Subcutaneous abdominal adipose tissue (tissue), 5 donors: ENCODE data around the gene CDH16.
"Not testable (repeated sequence)": the region's sequence is repeated elsewhere in the genome, so short reads cannot be mapped to it uniquely, and the experiment has no call there.

Source experiments
- H3K27ac ChIP-seq: one replicate; pipeline ENCODE4 v1.7.0; 2013; ENCODE audit warnings: low read depth, mild to moderate bottlenecking, inconsistent platforms, low read length, moderate library complexity
- H3K27me3 ChIP-seq, 5 donors: one replicate each; pipeline ENCODE4 v1.7.0; 2013; ENCODE audit warnings: low read length in 5 of 5, inconsistent platforms in 1 of 5; ENCODE audit not compliant: control insufficient read depth in 5 of 5, insufficient read depth in 4 of 5
- H3K36me3 ChIP-seq, 5 donors: one replicate each; pipeline ENCODE4 v1.7.0; 2013; ENCODE audit warnings: low read length in 5 of 5; ENCODE audit not compliant: control insufficient read depth in 5 of 5, insufficient read depth in 5 of 5
- H3K4me1 ChIP-seq, 5 donors: one replicate each; pipeline ENCODE4 v1.7.0; 2013; ENCODE audit warnings: low read length in 5 of 5, mild to moderate bottlenecking in 3 of 5, moderate library complexity in 1 of 5; ENCODE audit not compliant: control insufficient read depth in 5 of 5, insufficient read depth in 5 of 5
- H3K4me3 ChIP-seq, 5 donors: one replicate each; pipeline ENCODE4 v1.7.0; 2013; ENCODE audit warnings: low read length in 5 of 5, low read depth in 1 of 5
- H3K9ac ChIP-seq, 5 donors: one replicate each; pipeline ENCODE4 v1.7.0; 2013; ENCODE audit warnings: low read length in 5 of 5, mild to moderate bottlenecking in 4 of 5, moderate library complexity in 3 of 5
- H3K9me3 ChIP-seq, 5 donors: one replicate each; pipeline ENCODE4 v1.7.0; 2013; ENCODE audit warnings: low read length in 5 of 5; ENCODE audit not compliant: control insufficient read depth in 5 of 5
- donor health status: healthy.
- donor health status: healthy.
- donor health status: healthy.
- donor health status: healthy.
- donor health status: healthy.

CDH16 gene

DNA sequence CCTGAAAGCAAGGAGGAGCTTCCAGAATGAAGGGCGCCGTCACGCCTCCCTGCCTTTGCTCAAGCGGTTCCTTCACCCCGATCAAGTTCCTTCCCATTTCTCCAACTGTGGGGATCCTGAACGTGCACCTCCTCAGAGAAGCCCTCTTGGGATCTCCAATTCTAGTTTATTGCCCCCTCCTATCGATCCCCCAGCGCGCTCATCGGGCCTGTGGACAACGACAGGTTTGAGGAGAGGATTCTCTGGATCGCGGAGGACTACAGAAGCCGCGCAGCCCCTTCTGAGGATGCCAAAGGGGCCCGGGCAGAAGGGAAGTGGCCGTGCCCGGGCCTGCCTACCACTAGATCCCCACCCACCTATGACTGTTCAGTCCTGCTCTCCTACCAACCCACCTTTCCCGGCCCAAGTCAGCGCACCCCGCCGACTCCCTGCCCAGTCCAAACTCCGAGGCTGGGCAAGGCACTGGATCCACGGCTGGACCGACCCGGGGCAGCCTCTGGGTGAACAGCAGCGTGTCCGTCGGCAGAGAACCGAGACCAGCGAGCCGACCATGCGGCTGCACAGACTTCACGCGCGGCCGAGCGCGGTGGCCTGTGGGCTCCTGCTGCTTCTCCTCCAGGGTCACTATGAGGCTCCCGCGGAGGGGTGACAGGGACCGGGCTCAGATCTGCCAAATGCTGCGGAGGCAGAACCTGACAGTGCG, 29.6 kb upstream of the CDH16 start:
- Histone ChIP-seq H3K27ac (no peak overlapping the region), H3K9ac (peak overlapping the region in 4 of 5 donors; percentile 52 to 62 (median 59)), H3K4me1 (peaks cover 0 to 28% (median 23%) of the 10 kb centered on the region in 5 donors), H3K4me3 (peak overlapping the region; percentile 62 to 75 (median 71)), H3K9me3 (no peaks in the 10 kb centered on the region), H3K27me3 (peaks cover 0 to 14% (median 7%) of the 10 kb centered on the region in 5 donors), H3K36me3 (peaks cover 0 to 9% (median 8%) of the 10 kb centered on the region in 5 donors)

DNA sequence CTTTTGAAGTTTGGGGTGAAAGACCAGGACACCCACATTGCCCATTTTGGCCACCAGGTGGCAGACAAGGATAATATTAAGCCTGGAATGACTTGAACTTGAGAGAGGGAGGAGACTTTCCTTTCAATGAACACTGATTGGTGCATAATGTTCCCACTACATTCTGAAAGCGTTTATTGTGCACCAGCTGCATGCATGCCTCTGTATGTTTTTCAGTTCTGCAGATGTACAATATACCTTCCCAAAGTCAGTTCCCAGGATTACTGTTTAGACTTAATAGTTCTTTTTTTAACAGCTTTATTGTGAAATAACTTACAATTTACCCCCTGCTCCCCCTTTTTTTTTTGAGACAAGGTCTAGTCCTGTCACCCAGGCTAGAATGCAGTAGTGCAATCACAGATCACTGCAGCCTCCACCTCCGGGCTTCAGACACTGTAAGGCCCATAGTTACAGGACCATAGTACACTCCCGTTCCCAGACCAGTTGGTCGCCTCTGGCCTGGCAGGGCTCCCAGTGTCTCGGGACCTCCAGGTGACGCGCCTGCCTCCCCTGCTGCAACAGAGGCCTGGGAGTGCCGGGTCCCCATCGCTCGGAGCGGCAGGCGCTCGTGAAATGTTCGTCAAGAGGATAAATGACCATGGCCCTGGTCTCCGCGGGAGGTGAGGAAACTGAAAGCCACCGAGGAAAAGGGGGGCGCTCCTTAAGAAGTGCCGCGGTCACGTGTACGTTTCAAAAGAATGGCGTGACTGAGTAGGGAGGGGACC, 28.8 kb upstream of the CDH16 start:
- Histone ChIP-seq H3K4me1 (peaks cover 0 to 28% (median 23%) of the 10 kb centered on the region in 5 donors), H3K9me3 (no peaks in the 10 kb centered on the region), H3K4me3 (peak overlapping the region; percentile 62 to 75 (median 71)), H3K27me3 (peaks cover 0 to 14% (median 7%) of the 10 kb centered on the region in 5 donors), H3K27ac (no peak overlapping the region), H3K36me3 (peaks cover 0 to 17% (median 16%) of the 10 kb centered on the region in 5 donors), H3K9ac (peak overlapping the region in 4 of 5 donors; percentile 59 to 62 (median 60))

GRCh38 chr16:66946974-66947301, 28.3 kb upstream of the CDH16 start:
- H3K4me3 ChIP-seq = no peak overlapping the region

GRCh38 chr16:66946541-66946940, 27.9 kb upstream of the CDH16 start:
- H3K4me3 ChIP-seq = no peak overlapping the region

More at GRCh38 chr16:66946974-66947301, 28.3 kb upstream of the CDH16 start:
- Histone ChIP-seq H3K36me3 (peaks cover 0 to 22% (median 21%) of the 10 kb centered on the region in 5 donors), H3K9ac (no peak overlapping the region), H3K9me3 (no peaks in the 10 kb centered on the region), H3K27ac (no peak overlapping the region), H3K4me1 (peaks cover 0 to 28% (median 23%) of the 10 kb centered on the region in 5 donors), H3K27me3 (peaks cover 0 to 14% (median 7%) of the 10 kb centered on the region in 5 donors)

DNA sequence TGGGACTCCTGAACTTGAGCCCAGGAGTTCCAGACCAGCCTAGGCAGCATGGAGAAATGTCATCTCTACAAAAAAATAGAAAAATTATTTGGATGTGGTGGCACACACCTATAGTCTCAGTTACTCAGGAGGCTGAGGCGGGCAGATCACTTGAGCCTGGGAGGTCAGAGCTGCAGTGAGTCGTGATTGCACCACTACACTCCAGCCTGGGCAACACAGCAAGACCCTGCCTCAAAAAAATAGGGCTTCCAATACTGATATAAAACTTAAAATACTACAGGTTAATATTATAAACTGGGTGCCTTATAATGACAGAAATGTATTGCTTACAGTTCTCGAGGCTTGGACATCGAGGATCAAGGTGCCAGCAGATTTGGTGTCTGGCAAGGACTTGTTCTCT, 27.3 kb upstream of the CDH16 start:
- Histone ChIP-seq H3K4me3 (no peak overlapping the region), H3K4me1 (peaks cover 0 to 28% (median 23%) of the 10 kb centered on the region in 5 donors), H3K36me3 (peaks cover 0 to 32% (median 31%) of the 10 kb centered on the region in 5 donors), H3K27ac (no peak overlapping the region), H3K27me3 (peaks cover 0 to 11% (median 3%) of the 10 kb centered on the region in 5 donors), H3K9me3 (no peaks in the 10 kb centered on the region), H3K9ac (no peak overlapping the region)

More at GRCh38 chr16:66946541-66946940, 27.9 kb upstream of the CDH16 start:
- Histone ChIP-seq H3K27ac (no peak overlapping the region), H3K9me3 (no peaks in the 10 kb centered on the region), H3K27me3 (peaks cover 0 to 11% (median 7%) of the 10 kb centered on the region in 5 donors), H3K36me3 (peaks cover 0 to 26% (median 25%) of the 10 kb centered on the region in 5 donors), H3K4me1 (peaks cover 0 to 28% (median 23%) of the 10 kb centered on the region in 5 donors), H3K9ac (no peak overlapping the region)

DNA sequence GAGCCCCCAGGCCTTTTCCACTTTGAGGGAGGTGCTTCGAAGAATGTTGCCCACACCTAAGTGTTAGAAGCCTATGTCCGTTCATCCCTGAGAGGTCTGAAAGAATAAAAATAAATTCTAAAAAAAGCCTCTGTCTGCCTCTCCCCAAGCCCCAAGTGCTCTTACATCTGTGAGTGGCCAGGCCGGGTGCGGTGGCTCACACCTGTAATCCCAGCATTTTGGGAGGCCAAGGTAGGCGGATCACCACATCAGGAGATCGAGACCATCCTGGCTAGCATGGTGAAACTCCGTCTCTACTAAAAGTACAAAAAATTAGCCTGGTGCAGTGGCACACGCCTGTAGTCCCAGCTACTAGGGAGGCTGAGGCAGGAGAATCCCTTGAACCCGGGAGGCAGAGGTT, 26.3 kb upstream of the CDH16 start:
- peaks cover 0 to 42% (median 41%) of the 10 kb centered on the region in 5 donors for H3K36me3 ChIP-seq
- H3K27ac ChIP-seq, H3K9ac ChIP-seq, H3K9me3 ChIP-seq, H3K27me3 ChIP-seq, H3K4me3 ChIP-seq: not testable (repeated sequence)
- peaks cover 0 to 28% (median 23%) of the 10 kb centered on the region in 5 donors for H3K4me1 ChIP-seq

DNA sequence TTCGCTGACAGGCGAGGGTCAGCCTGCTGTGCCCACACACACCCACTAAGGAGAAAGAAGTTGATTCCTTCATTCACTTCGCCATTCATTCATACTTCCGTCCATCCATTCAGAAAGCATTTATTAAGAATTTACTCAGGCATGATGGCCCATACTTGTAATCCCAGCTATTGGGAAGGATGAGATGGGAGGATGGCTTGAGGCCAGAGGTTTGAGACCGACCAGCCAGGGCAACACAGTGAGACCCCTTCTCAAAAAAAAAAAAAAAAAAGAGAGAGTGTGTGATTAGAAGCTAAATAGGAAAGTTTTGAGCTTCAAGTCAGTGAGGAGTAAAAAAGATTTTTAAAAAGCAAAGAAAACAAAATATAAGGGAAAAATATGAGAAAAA, 25.4 kb upstream of the CDH16 start:
- Histone ChIP-seq H3K4me1 (peaks cover 0 to 22% (median 18%) of the 10 kb centered on the region in 5 donors), H3K27ac (no peak overlapping the region), H3K27me3 (peaks cover 0 to 3% (median 0%) of the 10 kb centered on the region in 5 donors), H3K9ac (no peak overlapping the region), H3K4me3 (no peak overlapping the region), H3K36me3 (peaks cover 0 to 51% (median 50%) of the 10 kb centered on the region in 5 donors), H3K9me3 (no peaks in the 10 kb centered on the region)

- H3K9me3 ChIP-seq = no peaks in the 10 kb centered on the region
- peaks cover 0 to under 1% (median 0%) of the 10 kb centered on the region in 5 donors for H3K27me3 ChIP-seq
- H3K36me3 ChIP-seq = peaks cover 0 to 56% (median 55%) of the 10 kb centered on the region in 5 donors
- no peak overlapping the region for H3K27ac ChIP-seq
- peaks cover 0 to 17% (median 13%) of the 10 kb centered on the region in 5 donors for H3K4me1 ChIP-seq
- H3K4me3 ChIP-seq = no peak overlapping the region
- H3K9ac ChIP-seq = no peak overlapping the region
Measured at GRCh38 chr16:66943426-66944053, 24.9 kb upstream of the CDH16 start.

GRCh38 chr16:66942981-66943380, 24.3 kb upstream of the CDH16 start:
- Histone ChIP-seq H3K27me3 (no peaks in the 10 kb centered on the region), H3K9ac (no peak overlapping the region), H3K9me3 (no peaks in the 10 kb centered on the region), H3K4me1 (peaks cover 0 to 11% (median 7%) of the 10 kb centered on the region in 5 donors), H3K36me3 (peaks cover 0 to 62% (median 60%) of the 10 kb centered on the region in 5 donors), H3K4me3 (no peak overlapping the region), H3K27ac (no peak overlapping the region)
